Rectal smooth muscle tissue (tissue), 1 donor: ENCODE measurements around the gene MAML2.

Experiments
- H3K27ac ChIP-seq: one replicate; pipeline ENCODE4 v1.7.0; 2013; ENCODE audit warnings: low read depth, low read length, inconsistent platforms
- H3K27me3 ChIP-seq: one replicate; pipeline ENCODE4 v1.7.0; 2013; ENCODE audit warnings: low read length; ENCODE audit not compliant: control insufficient read depth, insufficient read depth
- H3K36me3 ChIP-seq: one replicate; pipeline ENCODE4 v1.7.0; 2013; ENCODE audit warnings: low read length; ENCODE audit not compliant: control insufficient read depth, insufficient read depth
- H3K4me1 ChIP-seq: one replicate; pipeline ENCODE4 v1.7.0; 2013; ENCODE audit warnings: low read length; ENCODE audit not compliant: control insufficient read depth, insufficient read depth
- H3K4me3 ChIP-seq: one replicate; pipeline ENCODE4 v1.7.0; 2013; ENCODE audit warnings: low read length
- H3K9ac ChIP-seq: one replicate; pipeline ENCODE4 v1.7.0; 2013; ENCODE audit warnings: low read length

Gene MAML2

DNA sequence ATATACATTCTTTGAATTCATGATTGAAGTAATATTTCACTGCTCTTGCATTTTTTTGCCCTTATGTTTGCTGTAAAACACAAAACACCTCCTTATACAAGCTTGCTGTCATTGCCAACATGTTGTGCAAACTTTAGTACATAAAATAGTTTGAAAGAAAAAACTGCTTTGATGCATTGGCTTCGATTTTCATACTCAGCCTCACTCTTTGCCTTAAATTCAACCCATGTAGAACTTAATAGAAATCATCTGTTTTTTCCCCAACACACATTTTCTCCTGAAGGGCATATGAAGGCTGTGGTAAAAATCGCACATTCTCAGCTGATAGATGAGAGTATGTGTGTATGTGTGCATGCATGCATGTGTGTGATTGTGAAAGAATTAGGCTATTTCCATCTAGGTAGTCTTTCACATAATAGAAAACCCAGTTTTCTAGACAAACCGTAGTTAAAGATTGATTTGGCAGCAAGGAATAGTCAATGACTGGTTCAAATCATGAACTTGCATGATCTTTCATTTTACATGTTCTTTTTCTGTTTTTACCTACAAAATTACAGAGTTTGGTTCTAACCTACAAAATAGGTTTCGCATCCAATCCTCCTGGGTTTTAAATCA lies 346.3 kb downstream of the MAML2 start:
- Histone ChIP-seq H3K27me3 (no peaks in the 10 kb centered on the region), H3K4me3 (no peak overlapping the region), H3K4me1 (no peaks in the 10 kb centered on the region), H3K9ac (no peak overlapping the region), H3K27ac (no peak overlapping the region), H3K36me3 (no peaks in the 10 kb centered on the region)

GRCh38 chr11:95994329-95994728 lies 348.7 kb downstream of the MAML2 start:
- H3K4me1 ChIP-seq: no peaks in the 10 kb centered on the region
- no peak overlapping the region for H3K9ac ChIP-seq
- H3K36me3 ChIP-seq: no peaks in the 10 kb centered on the region
- H3K4me3 ChIP-seq: no peak overlapping the region
- H3K27ac ChIP-seq: no peak overlapping the region
- H3K27me3 ChIP-seq: no peaks in the 10 kb centered on the region

DNA sequence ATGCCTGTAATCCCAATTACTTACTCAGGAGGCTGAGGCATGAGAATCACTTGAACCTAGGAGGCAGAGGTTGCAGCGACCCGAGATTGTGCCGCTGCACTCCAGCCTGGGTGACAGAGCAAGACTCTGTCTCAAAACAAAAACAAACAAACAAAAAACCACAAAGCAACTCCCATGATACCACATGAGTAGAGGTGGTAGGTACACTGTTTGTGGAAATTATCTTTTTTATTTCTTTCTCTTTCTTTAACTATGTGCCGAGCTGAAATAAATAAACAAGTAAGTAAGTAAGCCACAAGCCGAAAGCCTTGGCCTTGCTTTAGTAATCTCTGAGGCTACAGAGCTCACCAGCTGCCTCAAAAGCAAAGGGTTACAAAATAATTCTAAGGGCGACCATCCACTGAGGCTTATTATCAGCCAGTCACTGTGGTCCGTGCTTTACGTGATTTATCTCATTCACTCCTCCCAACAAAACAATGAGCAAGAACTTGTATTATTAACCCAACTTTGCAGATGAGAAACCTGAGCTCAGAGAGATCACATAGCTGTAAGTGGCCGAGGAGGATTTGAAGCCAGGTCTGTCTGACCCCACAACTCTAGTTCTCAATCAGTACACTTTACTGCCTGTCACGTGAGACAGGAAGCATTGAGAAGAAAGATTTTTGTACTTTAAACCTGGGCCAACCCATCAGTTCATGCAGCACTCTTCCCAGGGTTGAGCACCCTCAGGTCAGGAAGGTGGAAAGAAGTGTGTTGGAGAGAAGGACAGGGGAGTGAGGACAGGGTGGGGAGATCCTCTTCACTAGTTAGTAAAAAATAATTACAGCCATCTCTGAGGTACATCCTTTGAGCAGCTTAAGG lies 349.3 kb downstream of the MAML2 start:
- Histone ChIP-seq H3K27me3 (no peaks in the 10 kb centered on the region), H3K36me3 (no peaks in the 10 kb centered on the region), H3K27ac (no peak overlapping the region), H3K4me1 (no peaks in the 10 kb centered on the region), H3K9ac (no peak overlapping the region), H3K4me3 (no peak overlapping the region)

- H3K27me3 ChIP-seq: no peaks in the 10 kb centered on the region
- no peak overlapping the region for H3K9ac ChIP-seq
- no peak overlapping the region for H3K27ac ChIP-seq
- no peaks in the 10 kb centered on the region for H3K4me1 ChIP-seq
- H3K36me3 ChIP-seq: no peaks in the 10 kb centered on the region
- H3K4me3 ChIP-seq: no peak overlapping the region
These were observed 351.4 kb downstream of the MAML2 start for GRCh38 chr11:95991545-95991944.

DNA sequence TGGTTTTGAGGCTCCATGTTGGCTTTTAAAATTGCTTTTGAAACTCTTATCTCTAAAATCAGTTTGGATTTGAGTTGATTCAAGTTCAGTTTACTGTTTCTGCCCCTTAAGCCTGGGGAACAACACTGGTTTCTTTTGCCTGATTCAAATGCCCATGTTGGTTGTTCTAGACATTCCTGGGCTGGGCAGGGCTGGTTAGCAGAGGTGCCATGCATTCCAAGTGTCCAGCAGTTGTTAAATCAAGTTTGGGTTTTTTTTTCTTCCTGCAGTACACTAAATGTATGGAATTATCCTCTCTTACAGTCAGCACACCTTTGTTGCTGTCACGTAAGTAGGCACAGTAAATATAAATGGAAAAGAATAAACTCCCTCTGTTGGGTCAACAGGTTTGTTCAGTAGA lies 351.9 kb downstream of the MAML2 start:
- Histone ChIP-seq H3K27me3 (no peaks in the 10 kb centered on the region), H3K4me1 (no peaks in the 10 kb centered on the region), H3K9ac (no peak overlapping the region), H3K36me3 (no peaks in the 10 kb centered on the region), H3K4me3 (no peak overlapping the region), H3K27ac (no peak overlapping the region)

DNA sequence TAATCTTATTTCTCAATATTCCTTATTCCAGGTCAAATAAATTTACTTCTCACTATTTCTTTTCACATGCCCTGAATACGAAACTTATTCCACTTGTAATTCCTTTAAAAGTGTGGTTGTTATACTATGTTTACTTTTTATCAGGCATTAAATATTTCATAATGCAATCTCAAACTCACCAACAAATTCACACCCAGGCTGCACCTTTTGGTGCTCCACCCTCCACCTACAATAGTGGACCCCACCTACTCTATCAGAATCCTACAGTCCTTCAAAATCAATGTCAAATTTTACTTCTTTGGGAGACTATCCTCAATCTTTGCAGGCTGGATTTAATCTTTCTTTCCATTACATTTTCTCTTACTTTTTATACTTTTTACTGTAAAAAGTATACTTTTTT lies 353.2 kb downstream of the MAML2 start:
- no peaks in the 10 kb centered on the region for H3K36me3 ChIP-seq
- H3K4me1 ChIP-seq: no peaks in the 10 kb centered on the region
- H3K27ac ChIP-seq: no peak overlapping the region
- no peak overlapping the region for H3K9ac ChIP-seq
- H3K4me3 ChIP-seq: no peak overlapping the region
- H3K27me3 ChIP-seq: no peaks in the 10 kb centered on the region

GRCh38 chr11:95989076-95989605 lies 353.9 kb downstream of the MAML2 start:
- Histone ChIP-seq H3K9ac (no peak overlapping the region), H3K27ac (no peak overlapping the region), H3K4me1 (no peaks in the 10 kb centered on the region), H3K36me3 (no peaks in the 10 kb centered on the region), H3K27me3 (no peaks in the 10 kb centered on the region), H3K4me3 (no peak overlapping the region)

- Histone ChIP-seq H3K9ac (no peak overlapping the region), H3K4me1 (no peaks in the 10 kb centered on the region), H3K27ac (no peak overlapping the region), H3K4me3 (no peak overlapping the region), H3K36me3 (peaks cover 4% of the 10 kb centered on the region), H3K27me3 (no peaks in the 10 kb centered on the region)
These were observed 357.7 kb downstream of the MAML2 start for GRCh38 chr11:95985174-95985808.

DNA sequence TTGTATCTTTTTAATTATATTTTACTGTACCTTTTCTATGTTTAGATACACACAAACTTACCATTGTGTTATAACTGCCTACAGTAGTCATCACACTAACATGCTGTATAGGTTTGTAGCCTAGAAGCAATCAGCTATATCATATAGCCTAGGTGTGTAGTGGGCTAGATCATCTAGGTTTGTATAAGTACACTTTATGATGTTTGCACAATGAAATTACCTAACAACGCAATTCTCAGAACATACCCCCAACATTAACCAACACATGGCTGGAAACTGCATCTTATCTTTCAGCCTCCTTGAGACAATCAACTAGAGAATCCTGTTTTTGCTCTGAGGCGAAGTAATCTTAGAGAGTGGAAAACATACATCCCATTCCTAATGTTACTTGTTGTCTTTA lies 358.9 kb downstream of the MAML2 start:
- Histone ChIP-seq H3K4me1 (no peaks in the 10 kb centered on the region), H3K36me3 (peaks cover 4% of the 10 kb centered on the region), H3K4me3 (no peak overlapping the region), H3K9ac (no peak overlapping the region), H3K27me3 (no peaks in the 10 kb centered on the region), H3K27ac (no peak overlapping the region)

GRCh38 chr11:95977534-95978174 lies 365.3 kb downstream of the MAML2 start:
- Histone ChIP-seq H3K27me3 (no peaks in the 10 kb centered on the region), H3K36me3 (peaks cover 4% of the 10 kb centered on the region), H3K4me3 (no peak overlapping the region), H3K9ac (no peak overlapping the region), H3K4me1 (no peaks in the 10 kb centered on the region), H3K27ac (no peak overlapping the region)

DNA sequence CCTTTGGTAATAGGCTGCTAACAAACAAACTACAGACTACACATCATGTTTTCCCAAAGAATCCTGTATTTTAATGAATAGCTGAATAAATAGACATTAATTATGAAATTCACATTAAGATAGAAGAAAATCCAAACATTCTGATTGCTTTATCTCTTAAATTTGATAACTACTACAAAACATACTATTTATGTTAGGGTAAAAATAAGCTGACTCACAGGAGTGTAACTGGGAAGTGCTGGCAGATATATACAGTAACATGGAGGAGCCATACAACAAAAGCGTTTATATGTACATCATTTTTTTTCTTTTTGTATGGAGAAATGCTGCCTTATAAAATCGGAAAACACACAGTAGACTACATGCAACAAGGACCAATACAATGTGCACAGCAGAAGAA lies 366.4 kb downstream of the MAML2 start:
- Histone ChIP-seq H3K4me1 (no peaks in the 10 kb centered on the region), H3K9ac (no peak overlapping the region), H3K27ac (no peak overlapping the region), H3K36me3 (peaks cover 4% of the 10 kb centered on the region), H3K4me3 (no peak overlapping the region), H3K27me3 (no peaks in the 10 kb centered on the region)

GRCh38 chr11:95975343-95975742 lies 367.7 kb downstream of the MAML2 start:
- Histone ChIP-seq H3K36me3 (no peaks in the 10 kb centered on the region), H3K27me3 (no peaks in the 10 kb centered on the region), H3K4me1 (no peaks in the 10 kb centered on the region), H3K9ac (no peak overlapping the region), H3K27ac (no peak overlapping the region), H3K4me3 (no peak overlapping the region)
